Psoas muscle (tissue), 8 donors: Measurements from ENCODE around the gene CLCF1. TPM values are rescaled to one million over a fixed set of nuclear protein-coding genes. Genes with fewer than 3 reads are reported as not detected.

Source experiments
- ATAC-seq, 4 donors: fragments of 200-7000 bp; cut with Tn5 transposase; one replicate each; pipeline ENCODE4 v1.9.1; 2020; ENCODE audit warnings: moderate library complexity in 3 of 4, mild to moderate bottlenecking in 2 of 4
- DNase-seq, 2 donors: peaks; one replicate each; pipeline ENCODE4 v3.0.0-alpha.2; 2020
- H3K27ac ChIP-seq: fragments of 200-600 bp; one replicate; pipeline ENCODE4 v1.8.0; 2022
- H3K27me3 ChIP-seq, 3 donors: fragments of 200-600 bp in 1 of 3; one replicate each; pipeline versions ENCODE4 v1.6.1 to v1.8.0; 2013 to 2022; ENCODE audit warnings: low read length in 2 of 3, mild to moderate bottlenecking in 2 of 3, moderate library complexity in 1 of 3; ENCODE audit not compliant: insufficient read depth in 3 of 3
- H3K36me3 ChIP-seq, 2 donors: fragments of 200-600 bp in 1 of 2; one replicate each; pipeline versions ENCODE4 v1.6.1 to v1.8.0; 2013 to 2022; ENCODE audit warnings: low read depth in 1 of 2, mild to moderate bottlenecking in 1 of 2, moderate library complexity in 1 of 2; ENCODE audit not compliant: insufficient read depth in 1 of 2
- H3K4me1 ChIP-seq: fragments of 200-600 bp; one replicate; pipeline ENCODE4 v1.8.0; 2022
- H3K4me3 ChIP-seq: fragments of 200-600 bp; one replicate; pipeline ENCODE4 v1.8.0; 2022; ENCODE audit warnings: mild to moderate bottlenecking
- H3K9me3 ChIP-seq: fragments of 200-600 bp; one replicate; pipeline ENCODE4 v1.8.0; 2022
- CTCF ChIP-seq: fragments of 200-600 bp; IDR thresholded peaks from one replicate; pipeline ENCODE4 v1.8.0; 2022; ENCODE audit warnings: antibody characterized with exemption
- WGBS, 3 donors: extraction: QIAGEN DNeasy Blood & Tissue Kit; methylation state at CpG; one replicate each; pipeline versions ENCODE4 v1.1.6 to v1.1.7; 2013; 5-methylcytosine and 5-hydroxymethylcytosine counted together
- intact Hi-C, 2 donors: fragments of 100-400 bp; cut with DNase I; formaldehyde crosslinking; loops; one replicate each; pipeline versions ENCODE4 v1.11.0 to v1.14.2; 2022
- polyA plus RNA-seq, 3 donors: library from polyadenylated mRNA; stranded (reverse); fragments of 200-250 nt; gene quantifications; one replicate each; pipeline ENCODE4 v1.2.3, GENCODE V29; 2013
- total RNA-seq, 4 donors: library from RNA; stranded (reverse); fragmentation: NEBNext Ultra II Directional in 2 of 4; extraction: Animal tissue kit (Norgen Biotek cat#: 25700) in 2 of 4; gene quantifications; one replicate each; pipeline versions ENCODE4 v1.2.1 to v1.2.4, GENCODE V29; 2021 to 2023
- donor health status: healthy with polysubstance abuse.
- donor health status: DM: no; HTN: no; CAD: no; lungs with moderate emphysema.
- donor health status: Bipolar disorder and iron deficiency.
- donor health status: healthy.
- donor health status: DM: yes; HTN: yes; CAD: no.
- donor health status: DM: no; HTN: no; CAD: no.
- donor health status: DM: no; HTN: no; CAD: no.
- donor health status: DM: yes; HTN: yes; CAD: no.

Gene CLCF1
- total and polyA plus RNA-seq, 7 donors: 0.44 to 6.5 (median 0.69) TPM

DNA sequence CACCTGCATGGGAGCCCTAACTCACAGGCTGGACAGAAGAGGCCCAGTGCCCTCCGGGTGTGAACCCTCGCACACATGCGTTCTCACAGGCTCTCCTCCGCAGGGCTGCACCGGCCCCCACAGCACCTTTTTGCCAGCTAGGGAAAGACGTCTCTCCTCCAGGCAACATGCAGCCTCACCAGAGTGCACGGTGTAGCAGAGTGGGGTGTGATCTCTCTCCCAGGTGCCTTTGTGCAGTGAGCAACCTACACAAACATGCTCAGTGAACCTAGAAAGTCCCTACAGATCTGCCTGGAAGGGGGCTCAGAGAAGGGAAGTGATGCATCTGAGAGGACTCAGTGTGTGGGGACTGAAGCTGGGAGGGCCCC lies 38.4 kb upstream of the CLCF1 start:
- H3K9me3 ChIP-seq: no peaks in the 10 kb centered on the region
- H3K4me1 ChIP-seq: peaks cover 10% of the 10 kb centered on the region
- H3K4me3 ChIP-seq: no peak overlapping the region
- H3K27me3 ChIP-seq: peaks cover 0 to 32% (median 11%) of the 10 kb centered on the region in 3 donors
- no peak overlapping the region for H3K27ac ChIP-seq
- no peak for ATAC-seq
- no peaks in the 10 kb centered on the region for H3K36me3 ChIP-seq
- intact Hi-C loops: no loop called here
- WGBS, 3 donors: 72 to 78% (median 74%) methylated on average over 7 of the region's 7 CpGs
- TF ChIP-seq CTCF: no peak
- no peak for DNase-seq

DNA sequence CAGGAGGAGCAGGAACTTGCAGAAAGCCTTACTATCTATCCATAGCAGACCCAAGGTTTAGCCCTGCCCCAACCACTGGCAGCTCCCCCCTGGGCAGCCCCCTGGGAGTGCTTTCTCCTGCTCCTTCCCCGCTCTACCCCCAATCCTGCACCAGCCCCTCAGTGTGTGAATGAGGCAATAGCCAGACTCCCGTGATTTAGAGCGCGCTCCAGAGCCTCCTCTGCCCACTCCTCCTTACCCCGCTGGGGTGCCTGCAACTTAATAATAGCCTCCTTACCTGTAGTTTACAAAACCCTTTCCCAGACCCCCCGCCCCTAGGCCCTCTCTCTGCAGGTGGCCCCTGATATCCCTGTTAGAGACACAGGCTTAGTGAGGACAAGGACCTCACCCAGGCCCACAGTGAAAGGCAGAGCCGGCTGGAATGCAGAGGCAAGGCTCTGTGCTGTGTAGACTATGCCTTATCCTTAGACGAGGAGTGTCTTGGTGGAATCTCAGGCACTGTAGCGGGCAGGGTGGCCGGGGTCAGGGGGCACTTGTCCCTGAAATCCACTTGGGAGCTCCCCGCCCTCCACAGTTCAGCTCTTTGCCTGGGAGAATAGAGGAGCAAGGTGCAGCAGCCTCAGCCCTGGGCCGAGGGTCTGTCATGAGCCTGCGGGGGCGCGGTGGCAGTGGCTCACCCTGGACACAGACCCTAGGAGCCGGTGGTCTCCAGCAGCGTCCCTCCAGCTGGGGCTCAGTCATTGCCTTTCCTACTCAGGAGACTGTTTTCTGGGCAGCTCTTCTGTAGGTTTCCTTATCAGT lies 37.8 kb upstream of the CLCF1 start:
- intact Hi-C loops: no loop called here
- Histone ChIP-seq H3K27me3 (peaks cover 0 to 32% (median 11%) of the 10 kb centered on the region in 3 donors), H3K4me1 (peaks cover 4% of the 10 kb centered on the region), H3K9me3 (no peaks in the 10 kb centered on the region), H3K36me3 (no peaks in the 10 kb centered on the region), H3K4me3 (no peak overlapping the region), H3K27ac (no peak overlapping the region)
- 74 to 78% (median 76%) methylated on average over 17 of the region's 17 CpGs for WGBS, 3 donors
- ATAC-seq (no peak), DNase-seq (no peak)
- TF ChIP-seq CTCF: no peak

DNA sequence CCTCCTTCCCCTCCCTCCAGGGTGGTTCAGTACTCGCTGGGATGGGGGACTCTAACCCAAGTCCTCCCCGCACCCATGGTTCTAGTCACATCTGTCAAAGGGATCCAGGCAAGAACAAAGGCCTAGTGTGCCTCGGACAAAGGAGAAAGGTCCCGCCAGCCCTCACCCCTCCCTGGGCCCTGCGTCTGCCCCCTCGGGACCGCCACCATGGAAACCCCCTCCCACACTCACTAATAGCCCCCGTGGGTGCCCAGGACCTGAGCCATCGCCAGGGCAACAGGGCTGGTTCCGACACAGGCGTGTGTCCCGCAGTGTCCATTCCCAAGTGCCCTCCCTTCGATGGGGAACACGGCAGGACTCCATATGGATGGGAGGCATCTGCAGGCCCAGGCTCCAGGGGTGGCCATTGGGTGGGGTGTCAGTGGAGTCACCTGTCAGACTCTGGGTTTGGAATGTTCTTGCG lies 37.0 kb upstream of the CLCF1 start:
- WGBS, 3 donors: 43 to 63% (median 47%) methylated on average over 15 of the region's 15 CpGs
- DNase-seq: no peak
- Histone ChIP-seq H3K4me3 (no peak overlapping the region), H3K36me3 (no peaks in the 10 kb centered on the region), H3K9me3 (no peaks in the 10 kb centered on the region), H3K27ac (no peak overlapping the region), H3K27me3 (peaks cover 0 to 32% (median 11%) of the 10 kb centered on the region in 3 donors), H3K4me1 (no peaks in the 10 kb centered on the region)
- intact Hi-C loops: no loop called here
- no peak for TF ChIP-seq CTCF
- no peak for ATAC-seq

DNA sequence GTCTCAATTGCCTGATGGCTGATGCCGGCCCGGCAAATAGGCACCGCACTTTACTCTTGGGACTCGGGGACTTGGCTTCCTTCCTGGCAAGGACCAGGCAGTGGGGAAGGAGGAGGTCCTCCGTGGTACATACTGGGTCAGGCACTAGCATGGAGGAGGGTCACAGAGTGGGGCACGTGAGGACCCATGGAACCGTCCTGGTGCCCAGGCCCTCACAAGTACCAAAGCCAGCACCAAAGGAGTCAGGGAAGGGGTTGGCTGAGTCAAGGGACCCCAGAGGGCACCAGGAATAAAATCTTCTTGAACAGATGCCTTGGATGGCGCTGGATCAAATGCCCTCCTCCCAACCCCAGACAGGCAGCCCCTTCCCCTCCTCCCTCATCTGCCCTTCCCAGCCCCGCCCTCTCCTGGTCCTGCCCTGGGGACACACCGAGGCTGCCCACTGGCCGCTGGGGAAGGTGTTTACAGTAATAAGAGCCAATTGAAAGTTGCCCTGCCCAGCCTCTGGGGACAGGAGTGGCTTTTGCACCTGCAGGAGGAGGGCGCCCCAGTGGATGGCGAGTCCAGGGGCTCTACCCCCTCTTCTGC lies 36.5 kb upstream of the CLCF1 start:
- H3K27me3 ChIP-seq: peaks cover 0 to 32% (median 11%) of the 10 kb centered on the region in 3 donors
- H3K4me3 ChIP-seq: no peak overlapping the region
- DNase-seq (no peak), ATAC-seq (peak in 1 of 4 donors; percentile 8)
- H3K9me3 ChIP-seq: no peaks in the 10 kb centered on the region
- intact Hi-C loops: no loop called here
- TF ChIP-seq CTCF: no peak
- H3K27ac ChIP-seq: no peak overlapping the region
- WGBS, 3 donors: 23 to 36% (median 27%) methylated on average over 12 to 13 of the region's 13 CpGs
- no peaks in the 10 kb centered on the region for H3K36me3 ChIP-seq
- H3K4me1 ChIP-seq: no peaks in the 10 kb centered on the region
